Lung microvascular endothelial cell (primary cell): ENCODE measurements around the gene PTPRN2. TPM values are rescaled to one million over a fixed set of nuclear protein-coding genes. Genes with fewer than 3 reads are reported as not detected.
"Not testable (repeated sequence)": the region's sequence is repeated elsewhere in the genome, so short reads cannot be mapped to it uniquely, and the experiment has no call there.

Source experiments
- DNase-seq, 2 donors: peaks; one replicate each; pipeline versions ENCODE4 v3.0.0 to v3.0.0-alpha.2; 2010; ENCODE audit warnings: low read depth in 2 of 2
- total RNA-seq: library from RNA; depleted of rRNA; stranded (reverse); fragments of >200 nt; gene quantifications from 2 replicates; pipeline ENCODE4 v1.2.1, GENCODE V29; 2014

Gene PTPRN2
- total RNA-seq, 1 donor from 2014 or later = 4.6 TPM

DNA sequence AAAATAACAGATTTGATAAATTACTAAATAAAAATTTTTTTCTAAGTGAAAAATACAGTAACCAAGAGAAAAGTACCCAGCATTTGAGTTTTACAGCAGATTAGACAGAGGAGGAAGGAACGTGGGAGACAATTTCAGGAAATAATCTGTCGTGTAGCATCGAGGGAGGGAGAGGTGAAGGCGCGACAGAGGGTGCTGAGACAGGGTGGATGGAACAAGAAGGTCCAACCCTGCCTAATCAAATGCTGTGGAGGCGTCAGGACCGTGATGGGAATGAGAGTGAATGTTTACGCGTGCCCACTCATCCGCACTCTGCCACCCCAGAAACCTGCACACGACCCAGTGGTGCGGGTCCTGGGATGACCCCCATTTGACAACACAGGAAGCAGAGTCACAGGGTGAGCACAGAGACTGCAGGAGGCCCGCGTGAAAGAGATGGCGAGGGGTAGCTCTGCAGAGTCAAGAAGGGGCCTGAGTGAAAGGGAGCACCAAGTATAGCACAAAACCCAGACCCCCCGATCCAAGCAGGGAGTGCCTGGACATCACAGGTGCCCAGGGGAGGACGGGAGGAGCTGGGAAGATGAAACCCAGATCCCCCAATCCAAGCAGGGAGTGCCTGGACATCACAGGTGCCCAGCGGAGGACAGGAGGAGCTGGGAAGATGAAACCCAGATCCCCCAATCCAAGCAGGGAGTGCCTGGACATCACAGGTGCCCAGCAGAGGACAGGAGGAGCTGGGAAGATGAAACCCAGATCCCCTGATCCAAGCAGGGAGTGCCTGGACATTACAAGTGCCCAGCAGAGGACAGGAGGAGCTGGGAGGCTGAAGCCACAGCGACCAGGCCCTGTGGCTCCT, 691.9 kb downstream of the PTPRN2 start:
- DNase-seq = no peak

DNA sequence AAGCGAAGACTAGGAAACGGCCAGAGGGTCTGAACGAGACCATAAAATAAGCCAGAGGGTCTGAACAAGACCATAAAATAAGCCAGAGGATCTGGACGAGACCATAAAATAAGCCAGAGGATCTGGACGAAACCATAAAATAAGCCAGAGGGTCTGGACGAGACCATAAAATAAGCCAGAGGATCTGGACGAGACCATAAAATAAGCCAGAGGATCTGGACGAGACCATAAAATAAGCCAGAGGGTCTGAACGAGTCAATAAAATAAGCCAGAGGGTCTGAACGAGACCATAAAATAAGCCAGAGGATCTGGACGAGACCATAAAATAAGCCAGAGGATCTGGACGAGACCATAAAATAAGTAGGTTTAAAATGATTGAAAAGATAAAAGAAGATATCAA, 692.5 kb downstream of the PTPRN2 start:
- DNase-seq = not testable (repeated sequence)

DNA sequence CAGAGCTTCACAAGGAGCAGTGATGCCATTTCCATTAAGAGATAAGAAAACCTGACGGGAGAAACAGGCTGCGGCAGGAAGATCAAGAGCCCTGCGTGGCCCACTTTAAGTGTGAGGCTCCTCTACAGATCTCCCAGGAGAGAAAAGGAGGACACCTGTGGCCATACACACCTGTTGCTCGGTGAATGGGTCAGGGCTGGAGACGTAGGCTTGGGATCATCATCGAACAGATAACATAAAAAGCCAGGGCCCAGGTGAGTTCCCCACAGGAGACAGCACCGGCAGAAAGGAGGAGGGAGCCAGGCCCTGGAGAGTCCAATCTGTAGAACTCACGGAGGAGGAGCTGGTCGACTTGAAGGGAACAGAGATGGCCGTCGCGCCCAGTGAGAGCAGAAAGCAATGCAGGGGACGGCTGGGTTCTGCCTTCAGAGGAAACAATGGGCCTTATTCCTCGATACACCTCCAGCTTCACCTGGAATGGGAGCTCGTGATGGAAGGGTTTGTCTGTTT, 694.0 kb downstream of the PTPRN2 start:
- no peak for DNase-seq

DNA sequence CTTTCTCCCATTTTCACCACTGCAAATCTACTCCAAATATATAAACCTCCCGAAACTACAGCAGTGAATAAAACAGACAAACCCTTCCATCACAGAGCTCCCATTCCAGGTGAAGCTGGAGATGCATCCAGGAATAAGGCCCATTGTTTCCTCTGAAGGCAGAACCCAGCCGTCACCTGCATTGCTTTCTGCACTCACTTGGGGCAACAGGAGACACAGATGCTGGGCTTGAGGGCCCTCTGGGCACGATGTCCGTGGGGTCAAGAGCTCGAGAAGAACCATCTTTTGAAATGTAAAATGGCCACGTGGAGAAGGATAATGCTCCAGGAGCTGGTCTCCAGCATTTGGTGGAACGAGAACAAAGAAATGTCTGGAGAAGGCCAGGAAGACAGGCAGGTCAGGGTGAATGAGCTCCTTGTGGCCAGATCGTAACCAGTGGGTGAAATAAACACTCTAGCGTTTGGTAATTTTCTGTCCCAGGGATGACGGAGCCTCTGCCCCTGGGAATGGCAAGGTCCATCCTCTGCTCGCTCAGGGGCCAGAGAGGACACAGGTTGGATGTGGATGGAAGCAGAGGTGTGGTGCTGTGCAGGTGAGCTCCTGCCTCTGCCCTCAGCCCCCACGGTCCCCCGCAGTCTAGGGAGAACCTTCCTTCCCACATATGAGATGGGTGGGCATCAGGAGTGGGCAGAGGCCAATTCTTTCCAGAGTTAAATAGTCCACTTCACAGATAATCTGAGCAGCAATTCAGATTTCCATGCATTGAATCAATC, 694.7 kb downstream of the PTPRN2 start:
- no peak for DNase-seq

DNA sequence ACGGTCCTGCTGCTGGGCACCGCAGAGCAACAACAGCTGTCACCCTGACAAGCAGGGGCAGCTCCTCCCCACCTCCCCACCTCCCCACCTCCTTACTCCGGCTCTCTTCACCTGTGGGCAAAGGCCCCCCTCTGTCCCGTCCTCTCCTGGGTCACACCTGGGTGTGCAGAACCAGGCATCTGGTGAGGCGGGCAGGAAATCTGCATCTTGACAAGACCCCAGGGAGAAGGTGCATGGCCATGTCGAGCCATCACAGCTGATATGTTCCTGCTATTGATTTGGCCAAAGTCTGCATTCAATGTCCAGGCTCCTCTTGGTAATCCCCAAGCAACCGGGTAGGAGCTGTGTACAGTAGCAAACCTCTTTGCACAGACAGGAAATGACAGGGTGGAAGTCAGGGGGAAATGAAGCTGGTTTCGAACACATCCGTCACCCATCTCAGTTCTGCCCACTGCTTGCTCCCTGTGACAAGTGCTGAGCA, 696.7 kb downstream of the PTPRN2 start:
- DNase-seq = no peak

DNA sequence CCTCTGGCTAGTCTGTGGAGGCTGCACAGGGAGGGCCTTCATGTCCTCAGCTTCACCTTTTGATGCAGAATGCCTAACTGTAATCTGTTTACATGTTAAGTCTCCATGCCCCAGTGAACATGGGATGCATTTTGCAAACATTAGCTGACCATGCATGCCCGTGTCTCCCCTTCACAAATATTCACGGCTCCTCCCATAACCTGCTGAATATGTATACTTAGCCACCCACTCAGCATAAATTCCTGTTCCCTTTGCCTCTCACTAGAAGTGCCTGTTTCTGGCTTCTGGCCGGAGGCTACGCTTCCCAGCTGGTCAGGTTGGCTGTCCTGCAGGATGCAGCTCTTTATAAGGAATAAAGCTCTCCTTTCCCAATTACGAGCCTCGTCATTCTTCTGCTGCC, 698.1 kb downstream of the PTPRN2 start:
- no peak for DNase-seq

DNA sequence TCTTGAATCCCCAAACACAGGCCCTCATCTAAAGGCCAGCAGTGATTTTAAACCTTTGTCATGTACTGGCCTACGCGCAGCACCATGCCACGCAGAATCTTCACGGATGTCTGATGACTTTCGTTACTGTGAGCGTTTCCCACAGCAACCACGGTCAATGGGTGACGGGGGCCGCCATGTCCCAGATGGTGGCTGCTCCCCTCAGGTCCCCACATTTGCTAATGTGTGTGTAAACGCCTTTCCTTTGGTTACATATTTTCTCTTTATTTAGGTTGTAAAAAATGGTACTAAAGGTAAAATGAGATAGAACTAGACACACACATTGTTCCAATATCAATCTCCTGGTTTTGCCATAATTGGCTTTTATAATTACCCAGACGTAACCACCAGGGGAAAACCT, 699.0 kb downstream of the PTPRN2 start:
- no peak for DNase-seq

DNA sequence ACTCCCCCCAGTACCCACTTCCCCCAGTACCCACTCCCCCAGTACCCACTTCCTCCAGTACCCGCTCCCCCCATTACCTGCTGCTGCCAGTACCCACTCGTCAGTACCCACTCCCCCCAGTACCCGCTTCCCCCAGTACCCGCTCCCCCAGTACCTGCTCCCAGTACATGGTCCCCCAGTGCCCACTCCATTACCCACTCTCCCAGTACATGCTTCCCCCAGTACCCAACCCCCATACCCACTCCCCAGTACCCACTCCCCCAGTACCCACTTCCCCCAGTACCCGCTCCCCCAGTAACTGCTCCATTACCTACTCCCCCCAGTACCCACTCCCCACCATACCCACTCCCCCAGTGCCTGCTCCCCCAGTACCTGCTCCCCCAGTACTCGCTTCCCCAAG, 700.2 kb downstream of the PTPRN2 start:
- DNase-seq = no peak

DNA sequence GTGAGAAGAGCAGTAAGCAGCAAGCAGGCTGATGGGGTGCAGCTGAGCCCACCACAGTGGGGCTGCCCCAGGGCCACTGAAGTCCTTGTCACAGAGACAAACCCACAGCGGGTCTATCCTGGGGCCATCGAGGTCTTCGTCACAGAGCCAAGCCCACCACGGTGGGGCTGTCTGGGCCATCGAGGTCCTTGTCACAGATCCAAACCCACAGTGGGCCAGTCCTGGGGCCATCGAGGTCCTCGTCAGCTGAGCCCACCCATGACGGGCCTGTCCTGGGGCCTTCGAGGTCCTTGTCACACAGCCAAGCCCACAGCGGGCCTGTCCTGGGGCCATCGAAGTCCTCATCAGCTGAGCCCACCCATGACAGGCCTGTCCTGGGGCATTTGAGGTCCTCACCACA, 700.9 kb downstream of the PTPRN2 start:
- DNase-seq = no peak

DNA sequence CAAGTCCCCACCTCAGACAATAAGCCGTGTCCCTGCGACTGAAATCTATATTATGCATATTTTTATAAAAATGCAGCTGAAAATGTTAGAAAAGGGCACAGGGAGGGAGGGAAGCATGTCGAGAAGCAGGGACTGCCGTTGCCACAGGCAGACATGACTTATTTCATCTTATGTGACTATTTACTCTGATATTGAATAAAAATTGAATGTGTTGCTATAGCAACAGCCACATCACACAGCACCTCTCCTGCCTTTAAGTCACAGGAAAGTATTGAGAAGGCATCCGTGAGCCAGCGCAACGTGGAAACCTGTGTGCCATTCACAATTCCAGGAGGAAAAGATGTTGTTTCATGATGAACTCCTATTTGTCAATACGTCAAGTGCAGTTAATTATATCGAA, 701.4 kb downstream of the PTPRN2 start:
- DNase-seq = no peak

DNA sequence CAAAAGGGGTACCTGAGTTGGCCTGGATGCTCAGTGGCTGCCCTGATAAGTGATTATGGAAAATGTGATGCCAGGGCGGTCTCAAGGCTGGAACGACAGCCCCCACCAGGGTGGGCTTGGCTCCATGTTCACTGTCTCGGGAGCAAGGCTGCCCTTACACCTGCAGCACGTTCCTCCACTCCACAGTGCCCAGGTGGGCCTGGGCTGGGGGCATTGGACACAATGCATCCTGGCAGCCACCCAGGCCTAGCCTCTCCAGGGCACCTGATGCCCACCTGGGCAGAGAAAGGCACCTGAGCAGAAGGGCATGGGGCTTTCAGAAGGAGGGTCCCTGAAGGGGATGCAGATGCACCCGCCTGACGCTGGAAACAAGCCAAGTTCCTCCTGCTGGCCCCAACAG, 702.5 kb downstream of the PTPRN2 start:
- DNase-seq = no peak

DNA sequence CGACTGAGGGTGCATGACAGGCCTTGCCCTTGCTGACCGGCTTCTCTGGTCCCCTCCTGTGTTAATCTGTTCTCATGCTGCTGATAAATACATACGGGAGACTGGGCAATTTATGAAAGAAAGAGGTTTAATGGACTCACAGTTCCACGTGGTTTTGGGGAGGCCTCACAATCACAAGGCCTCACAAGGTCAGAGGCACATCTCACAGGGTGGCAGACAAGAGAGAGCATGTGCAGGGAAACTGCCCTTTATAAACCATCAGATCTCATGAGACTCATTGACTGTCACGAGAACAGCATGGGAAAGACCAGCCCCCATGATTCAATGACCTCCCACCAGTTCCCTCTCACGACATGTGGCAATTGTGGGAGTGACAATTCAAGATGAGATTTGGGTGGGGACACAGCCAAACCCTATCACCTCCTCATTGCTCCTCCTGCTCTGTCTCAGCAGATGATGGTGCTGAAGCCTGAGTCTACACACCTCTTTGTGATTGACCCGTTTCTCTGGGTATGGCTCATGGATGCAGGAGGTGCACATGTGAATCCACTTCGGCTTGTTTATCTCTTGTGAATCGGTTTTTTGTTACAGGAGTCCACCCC, 703.1 kb downstream of the PTPRN2 start:
- no peak for DNase-seq

DNA sequence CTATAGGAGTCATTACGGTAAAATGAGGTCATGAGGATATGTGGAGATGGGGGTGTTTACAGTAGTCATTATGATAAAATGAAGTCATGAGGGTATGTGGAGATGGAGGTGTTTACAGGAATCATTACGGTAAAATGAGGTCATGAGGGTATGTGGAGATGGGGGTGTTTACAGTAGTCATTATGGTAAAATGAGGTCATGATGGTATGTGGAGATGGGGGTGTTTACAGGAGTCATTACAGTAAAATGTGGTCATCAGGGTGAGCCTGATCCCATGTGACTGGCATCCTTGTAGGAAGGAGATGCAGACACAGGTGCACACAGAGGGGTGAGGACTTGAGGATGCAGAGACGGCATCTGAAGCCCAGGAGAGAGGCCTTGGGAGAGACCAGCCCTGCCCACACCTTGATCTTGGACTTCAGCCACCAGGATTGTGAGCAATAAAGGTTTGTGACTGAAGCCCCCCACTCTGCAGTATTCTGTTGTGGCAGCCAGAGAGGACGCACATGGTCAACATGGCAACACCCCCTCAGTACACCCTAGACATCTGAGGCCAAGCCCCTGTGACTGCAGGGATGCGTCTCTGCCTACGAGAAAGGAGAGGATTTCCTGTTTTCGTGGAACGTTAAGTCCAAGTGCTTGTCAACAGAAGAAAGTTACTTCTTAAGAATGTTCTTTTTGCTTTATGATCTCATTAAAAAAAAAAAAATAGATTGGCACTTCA, 706.4 kb downstream of the PTPRN2 start:
- no peak for DNase-seq

DNA sequence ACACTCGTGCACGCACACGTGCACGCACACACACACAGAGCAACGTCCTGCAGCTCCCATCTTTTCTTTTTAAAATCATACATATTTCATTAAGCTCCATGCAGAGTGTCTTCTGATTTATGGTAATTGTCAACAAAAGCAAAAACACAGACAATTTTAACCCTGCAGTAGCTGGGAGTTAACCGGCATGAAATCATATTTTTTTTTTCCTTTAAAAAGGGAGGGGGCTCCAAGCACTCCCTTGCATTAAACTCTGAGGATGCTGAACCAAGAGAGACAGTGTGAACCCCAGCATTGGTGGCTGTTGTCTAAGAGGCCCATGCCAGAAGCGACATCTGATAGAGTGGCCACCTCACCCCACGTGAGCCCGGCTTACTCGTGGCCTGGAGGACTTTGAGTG, 708.2 kb downstream of the PTPRN2 start:
- no peak for DNase-seq

DNA sequence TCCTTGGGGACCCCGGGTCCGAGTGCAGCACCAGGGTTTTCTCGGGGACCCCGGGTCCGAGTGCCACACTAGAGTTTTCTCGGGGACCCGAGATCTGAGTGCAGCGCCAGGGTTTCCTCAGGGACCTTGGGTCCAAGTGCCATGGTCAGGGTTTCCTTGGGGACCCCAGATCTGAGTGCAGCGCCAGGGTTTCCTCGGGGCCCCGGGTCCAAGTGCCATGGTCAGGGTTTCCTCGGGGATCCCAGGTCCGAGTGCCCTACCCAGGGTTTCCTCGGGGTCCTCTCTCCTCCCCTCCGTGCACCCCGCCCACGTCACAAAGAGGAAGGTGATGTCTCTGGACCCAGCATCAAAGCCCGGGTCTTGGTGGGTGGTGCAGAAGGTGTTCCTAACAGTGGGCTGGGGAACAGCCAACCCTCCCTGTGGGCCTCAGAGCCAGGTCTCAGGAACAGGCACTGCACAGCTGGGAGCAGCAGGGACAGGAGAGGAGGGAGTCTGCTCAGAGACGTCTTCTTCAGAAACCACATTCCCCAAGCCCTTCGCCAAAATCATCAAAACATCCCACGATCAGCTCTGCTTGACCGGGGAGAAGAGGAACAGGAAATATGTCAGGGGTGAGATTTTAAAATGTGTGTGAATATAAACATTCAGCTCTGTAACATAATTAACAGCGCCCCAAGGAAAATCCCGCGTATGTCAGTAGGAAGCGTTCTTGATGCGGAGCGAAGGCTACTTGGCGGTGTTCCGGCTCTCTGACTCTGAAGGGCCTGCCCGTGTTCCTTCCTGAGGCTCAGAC, 710.1 kb downstream of the PTPRN2 start:
- no peak for DNase-seq

DNA sequence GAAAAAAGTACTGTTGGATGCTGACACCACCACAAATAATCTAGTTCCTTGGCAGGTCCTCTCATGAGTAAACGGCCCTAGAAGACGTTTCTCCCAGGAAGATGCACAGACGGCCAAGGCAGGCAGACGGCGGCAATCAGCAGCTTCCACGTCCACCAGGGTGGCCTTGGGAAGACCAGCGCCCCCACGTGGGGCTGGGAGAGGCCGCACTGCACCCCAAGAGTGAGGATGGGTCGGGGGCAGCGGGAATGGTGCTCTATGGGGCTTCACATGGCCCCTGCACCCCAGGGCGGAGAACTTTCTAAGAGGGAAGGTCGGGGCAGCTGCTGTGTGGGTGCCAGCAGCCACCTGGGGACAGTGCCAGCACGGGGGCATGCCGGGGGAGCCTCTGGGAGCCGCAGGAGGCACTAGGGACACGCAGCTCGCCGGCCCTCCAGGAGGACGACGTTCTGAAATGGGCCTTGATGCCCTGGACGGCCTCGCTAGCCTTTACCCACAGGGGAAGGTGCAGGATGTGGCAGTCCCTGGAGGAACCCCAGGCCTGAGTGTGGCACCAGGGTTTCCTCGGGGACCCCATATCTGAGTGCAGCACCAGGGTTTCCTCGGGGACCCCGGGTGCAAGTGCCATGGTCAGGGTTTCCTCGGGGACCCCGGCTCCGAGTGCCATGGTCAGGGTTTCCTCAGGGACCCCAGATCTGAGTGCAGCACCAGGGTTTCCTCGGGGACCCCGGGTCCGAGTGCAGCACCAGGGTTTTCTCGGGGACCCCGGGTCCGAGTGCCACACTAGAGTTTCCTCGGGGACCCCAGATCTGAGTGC, 710.9 kb downstream of the PTPRN2 start:
- DNase-seq = no peak

DNA sequence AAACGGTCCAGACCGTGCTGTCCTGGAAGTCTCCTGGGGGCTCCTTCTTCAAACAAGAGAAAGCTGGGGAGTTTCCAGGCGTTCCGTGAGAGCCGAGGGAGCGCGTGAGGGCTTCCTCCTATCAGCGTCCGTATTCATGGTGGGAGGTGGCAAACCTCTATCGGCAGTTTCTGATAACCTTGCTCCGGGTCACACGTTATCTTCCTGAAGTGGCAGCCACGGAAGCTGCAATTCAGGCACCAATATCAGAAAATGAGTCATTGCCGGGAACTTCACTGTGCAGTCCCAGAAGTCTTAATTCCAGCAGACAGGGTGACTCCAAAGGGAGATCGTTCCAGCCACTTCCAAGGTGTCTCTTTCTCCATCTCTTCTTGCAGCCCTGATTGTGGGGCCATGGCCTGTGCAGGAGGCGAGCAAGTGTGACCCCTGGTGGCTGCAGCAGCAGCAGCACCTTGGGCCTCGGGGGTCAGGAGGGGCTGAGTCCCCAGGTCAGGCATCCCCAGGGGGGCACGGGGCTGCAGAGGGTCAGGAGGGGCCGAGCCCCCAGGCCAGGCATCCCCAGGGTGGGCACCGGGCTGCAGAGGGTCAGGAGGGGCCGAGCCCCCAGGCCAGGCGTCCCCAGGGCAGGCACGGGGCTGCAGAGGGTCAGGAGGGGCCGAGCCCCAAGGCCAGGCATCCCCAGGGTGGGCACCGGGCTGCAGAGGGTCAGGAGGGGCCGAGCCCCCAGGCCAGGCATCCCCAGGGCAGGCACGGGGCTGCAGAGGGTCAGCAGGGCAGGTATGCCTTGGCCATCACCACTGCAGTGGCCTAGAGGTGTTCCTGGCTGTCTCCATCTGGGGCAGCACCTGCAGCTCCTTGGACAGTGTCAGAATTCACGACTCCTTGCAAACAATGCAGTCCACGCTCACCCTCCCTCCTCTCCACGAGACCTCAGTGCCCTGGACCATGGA, 712.1 kb downstream of the PTPRN2 start:
- DNase-seq = no peak

DNA sequence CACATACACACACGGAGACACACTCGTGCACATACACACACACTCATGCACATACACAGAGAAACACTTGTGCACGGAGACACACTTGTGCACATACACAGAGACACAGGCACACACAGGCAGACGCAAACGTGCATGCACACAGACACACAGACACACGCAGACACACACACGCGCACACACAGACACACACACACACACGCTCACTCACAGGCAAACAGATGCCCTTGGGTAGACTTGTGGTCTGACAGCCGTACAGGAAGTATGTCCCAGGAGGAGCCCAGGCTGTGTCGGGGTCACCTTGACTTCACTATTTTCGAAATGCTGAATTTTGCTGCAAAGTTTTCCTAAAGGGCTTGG, 712.8 kb downstream of the PTPRN2 start:
- DNase-seq = no peak
